HG02798 (cell line): ENCODE measurements around the gene CEP85L.
A peak's percentile ranks its signal among the peaks of the same experiment; 100 is the strongest.

ENCODE experiments used
- ATAC-seq: cut with Tn5 transposase; IDR thresholded peaks from one replicate; pipeline ENCODE4 v1.9.1; 2021; ENCODE audit warnings: mild to moderate bottlenecking; ENCODE audit not compliant: unreplicated experiment, poor library complexity

The CEP85L gene

DNA sequence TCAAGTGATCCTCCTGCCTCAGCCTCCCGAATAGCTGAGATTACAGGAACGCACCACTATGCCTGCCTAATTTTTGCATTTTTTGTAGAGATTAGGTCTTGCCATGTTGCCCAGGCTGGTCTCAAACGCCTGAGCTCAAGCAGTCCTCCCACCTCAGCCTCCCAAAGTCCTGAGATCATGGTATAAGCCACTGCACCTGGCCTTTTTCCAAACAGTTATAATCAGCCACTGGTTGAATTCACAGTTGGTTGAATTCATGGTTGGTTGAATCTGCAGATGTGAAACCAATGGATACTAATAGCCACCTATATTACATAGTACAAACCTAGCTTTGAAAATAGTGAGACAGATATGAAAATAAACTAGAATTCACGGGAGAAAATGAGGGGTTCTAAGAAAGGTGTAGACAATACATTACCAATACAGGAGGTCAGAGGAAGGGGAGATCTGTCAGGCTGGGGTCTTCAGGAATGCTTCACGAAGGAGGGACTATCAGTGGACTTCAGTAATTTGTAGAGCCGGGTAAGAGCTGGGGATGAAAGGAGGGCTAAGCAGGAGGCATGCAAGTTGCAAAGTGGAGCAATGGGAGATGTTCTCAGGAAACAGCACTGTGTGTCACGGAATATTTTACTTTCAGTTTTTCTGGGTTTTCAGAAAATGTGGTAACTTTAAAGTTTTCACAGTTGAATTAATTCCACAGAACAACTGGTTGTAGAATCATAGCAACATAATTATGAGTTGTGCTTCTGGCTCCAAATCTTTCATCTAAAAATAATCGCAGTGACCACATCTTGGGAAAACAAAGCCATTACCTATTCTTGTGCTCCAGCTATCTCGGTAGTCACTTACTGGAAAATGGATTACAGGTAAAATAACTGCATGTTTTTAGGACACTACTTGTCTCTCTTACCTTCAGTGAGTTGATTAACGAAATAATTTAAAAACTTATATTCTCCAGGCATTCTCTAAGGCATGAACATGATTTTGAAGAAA lies 12.9 kb upstream of the CEP85L start:
- ATAC-seq: peak; percentile 47

DNA sequence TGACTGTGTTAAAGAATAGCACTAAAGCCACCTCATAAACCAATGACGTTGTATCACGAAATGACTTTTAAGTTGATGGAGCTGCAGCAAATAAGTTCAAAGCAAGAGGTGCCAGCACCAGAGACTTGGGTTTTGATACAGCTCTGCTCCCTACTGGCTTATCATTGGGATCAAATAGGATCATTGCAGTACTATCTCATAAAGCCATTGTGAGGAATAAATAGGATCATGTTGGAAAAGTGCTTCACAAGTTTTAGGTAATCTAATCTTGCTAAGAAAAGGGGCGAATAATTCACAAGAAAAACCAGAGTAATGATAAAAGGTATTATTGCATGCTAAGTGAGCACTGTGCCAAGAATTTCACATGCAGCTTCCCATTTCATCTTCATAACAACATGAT lies 10.4 kb upstream of the CEP85L start:
- ATAC-seq: no peak

DNA sequence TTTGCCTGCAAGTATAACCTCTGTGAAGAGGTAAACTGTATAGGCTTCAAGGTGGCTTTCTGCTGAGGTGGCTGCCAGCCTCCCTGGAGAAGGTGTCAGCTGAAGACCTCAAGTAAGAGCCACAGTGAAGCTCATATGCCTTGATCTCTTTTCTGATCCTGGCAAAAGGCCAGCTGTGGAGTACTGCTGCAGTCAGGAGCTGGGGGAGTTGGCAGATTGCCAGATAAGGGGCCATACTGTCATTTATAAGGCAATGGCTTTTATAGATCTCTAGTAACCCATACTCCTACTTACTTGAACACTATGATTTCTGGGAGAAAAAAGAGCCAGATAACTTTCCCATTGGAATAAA lies 8.8 kb upstream of the CEP85L start:
- no peak for ATAC-seq

DNA sequence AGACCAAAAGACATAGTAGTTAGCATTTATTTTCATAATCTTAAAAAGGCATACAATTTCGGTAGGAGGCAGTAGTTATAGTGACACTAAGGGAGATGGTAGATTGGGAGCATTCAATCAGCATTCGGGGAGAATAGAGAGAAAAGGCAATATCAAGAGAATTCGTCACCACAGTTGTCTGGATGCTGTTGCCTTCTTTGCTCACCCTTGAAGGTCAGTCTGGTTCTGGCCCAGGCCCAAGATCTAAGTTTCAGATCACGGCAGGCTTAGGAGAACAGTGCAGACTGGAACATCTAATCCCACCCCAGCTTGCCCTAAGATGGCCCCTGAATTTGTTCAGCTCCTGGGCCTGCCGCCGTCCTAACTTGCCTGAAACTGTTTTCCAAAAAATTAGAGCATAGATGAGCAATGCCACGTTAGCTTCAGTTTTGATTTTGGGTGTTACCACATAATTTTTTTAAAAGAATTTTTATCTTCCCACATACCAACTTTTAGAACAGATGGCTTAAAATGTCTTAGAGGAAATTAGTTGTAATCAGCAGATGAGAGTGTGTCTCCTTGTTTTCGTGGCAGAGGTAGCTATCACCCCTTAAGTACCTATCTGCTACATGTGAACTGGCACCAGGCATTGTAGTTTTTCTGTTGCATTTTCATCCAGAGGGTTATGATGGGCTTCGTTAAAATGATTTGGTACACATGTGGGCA lies 8.3 kb upstream of the CEP85L start:
- ATAC-seq: no peak

DNA sequence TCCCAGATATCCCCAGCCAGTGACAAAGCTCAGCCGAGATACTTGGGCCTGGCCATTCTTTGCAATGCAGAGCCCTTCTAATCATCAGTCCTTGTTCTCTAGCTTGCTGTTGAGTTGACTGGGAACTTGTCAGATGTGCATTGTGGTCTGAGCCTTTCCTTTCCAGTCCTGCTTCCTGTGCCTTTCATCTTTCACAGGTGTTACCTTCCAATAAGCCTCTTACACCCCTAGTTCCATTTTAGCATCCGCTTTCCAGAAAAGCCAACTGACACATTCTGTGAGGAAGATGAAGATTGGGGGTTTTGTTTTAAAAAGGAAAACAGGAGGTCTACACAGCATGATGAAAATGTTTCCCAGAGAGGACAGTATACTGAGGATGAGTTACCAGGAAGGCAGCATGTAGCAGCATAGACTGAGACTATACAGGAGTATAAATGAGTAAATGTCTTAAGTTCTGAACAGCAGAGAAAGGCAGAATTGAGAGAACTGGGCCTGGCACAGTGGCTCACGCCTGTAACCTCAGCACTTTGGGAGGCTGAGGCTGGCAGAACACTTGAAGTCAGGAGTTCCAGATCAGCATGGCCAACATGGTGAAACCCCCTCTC lies 5.6 kb upstream of the CEP85L start:
- ATAC-seq: no peak

DNA sequence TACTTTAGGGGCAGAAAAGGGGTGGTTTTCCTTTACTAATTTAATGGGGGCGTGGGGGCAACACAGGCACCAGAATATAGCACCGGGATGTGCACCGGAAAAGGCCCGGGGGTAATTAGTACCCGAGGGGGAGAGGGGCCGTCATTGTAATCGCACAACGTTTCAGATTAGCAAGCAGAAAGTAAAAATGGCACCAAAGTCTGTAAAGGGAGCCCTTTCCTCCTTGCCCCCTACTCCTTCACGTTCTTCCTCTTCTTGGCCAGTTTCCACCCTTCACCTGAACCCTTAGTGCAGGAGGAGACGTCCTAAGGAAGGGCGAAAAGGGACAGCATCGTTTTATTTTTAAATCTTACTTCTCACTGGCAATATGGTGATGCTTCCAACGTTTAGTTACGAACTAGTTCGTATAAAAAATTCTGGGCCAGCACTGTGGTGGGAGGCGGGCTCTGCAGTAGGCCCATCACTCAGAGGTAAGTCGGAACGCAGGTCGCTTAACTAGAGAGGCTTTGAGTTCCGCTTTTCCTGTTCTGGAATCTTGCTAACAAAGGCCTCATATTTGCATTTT lies 742 bp upstream of the CEP85L start:
- ATAC-seq: no peak

DNA sequence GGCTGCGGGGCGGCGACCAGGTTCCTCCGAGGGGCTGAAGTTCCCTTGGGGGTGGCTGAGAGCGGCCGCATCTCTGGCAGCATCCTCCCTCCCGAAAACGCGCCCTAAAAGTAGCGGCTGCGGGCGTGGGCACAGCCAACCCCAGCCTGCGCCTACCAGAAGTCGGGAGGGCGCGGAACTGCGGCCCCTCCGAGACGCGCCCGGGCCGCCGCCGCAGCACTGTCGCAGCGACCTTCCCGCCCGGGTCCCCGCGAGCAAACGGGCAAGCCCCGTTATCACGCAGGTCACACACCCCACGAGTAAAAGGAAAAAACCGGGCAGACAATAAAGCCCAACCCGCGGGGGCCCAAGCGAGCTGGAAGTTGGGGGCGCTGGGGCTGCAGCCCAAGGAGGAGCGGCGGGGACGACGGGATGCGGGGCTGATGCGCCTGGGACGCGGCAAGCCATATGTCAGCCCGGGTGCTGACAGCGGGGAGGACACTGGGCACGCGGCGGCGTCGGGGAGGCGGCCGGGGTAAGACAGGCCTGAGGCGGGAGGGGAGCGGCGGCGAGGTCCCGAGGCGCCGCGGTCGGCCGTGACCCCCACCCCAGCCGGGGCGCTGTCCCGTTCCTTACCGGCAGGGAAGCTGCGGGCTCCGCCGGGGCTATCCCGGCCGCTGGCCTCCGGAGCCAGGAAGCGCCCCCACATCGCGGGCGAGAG lies 659 bp downstream of the CEP85L start:
- ATAC-seq: peak; percentile 43

DNA sequence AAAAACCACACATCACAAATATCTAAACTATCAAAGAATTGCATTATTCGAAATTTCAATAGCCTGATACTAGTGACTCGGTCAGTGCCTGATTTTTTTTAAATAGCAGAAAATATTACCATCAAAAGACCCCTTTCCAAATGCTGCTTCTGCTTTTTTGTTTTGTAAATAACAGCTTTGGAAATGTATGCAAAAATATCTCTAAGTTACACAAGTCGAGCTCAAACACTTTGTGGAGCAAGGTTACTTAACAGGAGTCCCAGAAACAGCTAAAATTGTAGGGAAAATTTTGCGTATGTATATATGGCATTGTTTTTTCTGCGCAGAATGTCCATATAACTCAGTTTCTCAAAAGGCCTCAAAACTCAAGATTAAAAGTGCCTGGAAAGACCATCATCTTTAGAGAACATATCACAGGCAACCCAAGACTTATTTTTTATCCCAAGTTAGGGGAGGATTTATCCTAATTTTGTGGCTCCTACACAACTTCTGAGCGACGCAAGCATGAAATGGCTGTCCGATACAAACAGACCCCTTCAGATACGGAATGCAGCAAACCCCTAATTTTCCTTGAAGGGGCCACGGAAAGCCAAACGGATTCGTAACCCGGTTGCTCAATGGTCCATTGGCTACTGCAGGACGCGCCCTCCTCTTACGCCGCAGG lies 1.3 kb downstream of the CEP85L start:
- no peak for ATAC-seq

DNA sequence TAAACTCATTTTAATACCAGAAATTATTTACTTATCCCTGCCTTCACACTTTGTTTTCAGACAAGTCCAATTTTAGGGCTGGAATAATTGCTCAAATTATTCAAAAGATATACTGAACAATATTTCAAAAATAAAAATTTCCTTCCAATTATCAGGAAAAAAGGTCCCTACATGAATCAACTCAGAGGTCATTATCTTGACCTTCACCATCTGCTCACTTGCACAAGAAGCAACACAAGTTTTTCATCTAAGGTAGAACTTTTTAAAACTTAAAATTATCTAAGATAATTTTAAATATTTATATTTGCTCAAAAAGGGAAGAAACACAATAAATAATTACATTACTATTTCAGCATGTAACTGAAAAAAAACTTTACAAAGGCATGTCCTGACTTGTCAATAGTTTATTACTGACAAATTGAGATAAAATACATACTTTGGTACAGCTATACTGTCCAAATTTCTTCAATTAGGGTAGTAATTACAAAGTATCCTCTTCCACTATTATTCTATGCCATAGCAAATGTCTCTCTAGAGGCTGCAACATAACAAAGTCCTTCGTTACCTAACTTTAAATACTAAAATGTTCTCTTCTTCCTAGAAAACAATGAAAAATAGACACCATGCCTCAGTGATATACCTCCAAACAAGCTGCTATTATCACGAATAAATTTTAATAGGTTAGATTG lies 2.4 kb downstream of the CEP85L start:
- no peak for ATAC-seq

DNA sequence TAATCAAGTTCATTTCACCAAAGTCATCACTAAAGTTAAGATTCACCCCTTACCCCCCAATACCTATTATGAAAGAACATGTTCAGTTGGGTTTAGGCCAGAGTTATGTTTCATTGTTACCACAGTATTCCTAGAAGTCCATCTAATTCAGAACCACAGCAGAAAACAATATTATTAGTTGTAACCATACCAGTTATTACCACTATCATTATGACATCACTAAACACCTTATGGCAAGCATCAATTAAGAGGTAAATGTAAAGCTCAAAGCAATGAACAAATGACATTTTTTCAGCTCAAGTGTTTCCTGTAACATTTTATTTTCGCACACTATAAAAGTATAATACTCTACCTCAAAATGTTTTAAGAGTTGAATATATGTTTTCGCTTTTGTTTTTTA lies 4.4 kb downstream of the CEP85L start:
- ATAC-seq: no peak

DNA sequence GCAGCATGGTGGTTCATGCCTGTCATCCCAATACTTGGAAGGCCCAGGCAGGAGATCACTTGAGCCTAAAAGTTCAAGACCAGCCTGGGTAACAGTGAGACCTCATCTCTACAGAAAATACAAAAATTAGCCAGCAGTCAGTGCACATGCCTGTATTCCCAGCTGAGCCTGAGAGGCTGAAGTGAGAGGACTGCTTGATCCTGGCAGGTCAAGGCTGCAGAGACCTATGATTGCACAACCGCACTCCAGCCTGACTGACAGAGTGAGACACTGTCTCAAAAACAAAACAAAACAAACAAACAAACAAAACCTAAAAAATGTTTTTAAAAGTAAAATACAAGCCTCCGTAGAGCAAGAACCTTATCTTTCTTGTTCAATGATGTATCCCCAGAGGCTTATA lies 6.0 kb downstream of the CEP85L start:
- ATAC-seq: no peak

DNA sequence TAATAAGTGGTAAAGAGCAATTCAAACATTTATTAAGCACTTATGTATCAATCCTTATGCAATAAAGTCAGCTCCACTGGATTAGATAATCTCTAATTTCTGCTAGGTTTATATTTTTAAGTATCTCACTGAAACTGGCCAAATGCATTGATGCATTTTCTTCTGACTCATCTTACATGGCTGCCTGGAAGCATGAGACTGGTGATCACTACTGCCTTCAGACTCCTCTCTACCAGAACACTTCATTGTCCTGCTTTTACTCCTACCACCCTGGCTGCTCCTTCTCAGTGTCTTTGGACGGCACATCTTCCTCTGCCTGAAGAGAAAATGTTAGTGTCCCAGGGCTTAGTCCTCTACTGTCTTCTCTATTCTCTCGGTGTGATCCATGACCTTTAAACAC lies 7.4 kb downstream of the CEP85L start:
- ATAC-seq: no peak

DNA sequence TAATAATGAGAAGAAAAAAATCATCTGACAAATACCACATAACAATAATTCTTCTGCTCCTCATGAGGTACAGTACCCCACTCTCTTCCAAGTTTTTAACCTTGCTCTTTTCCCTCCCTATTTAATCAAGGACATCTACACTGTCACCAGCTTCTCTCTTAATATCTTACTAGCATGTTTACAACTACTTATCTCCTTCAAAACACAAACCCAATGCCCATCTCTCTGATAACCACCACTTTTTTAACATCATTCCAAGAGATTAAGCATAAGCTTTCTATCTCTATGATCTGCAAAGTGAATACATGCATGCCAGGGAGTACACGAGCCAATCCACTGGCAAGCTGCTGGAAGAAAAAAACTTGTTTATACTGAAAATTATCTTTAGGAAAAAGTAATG lies 10.3 kb downstream of the CEP85L start:
- ATAC-seq: no peak

DNA sequence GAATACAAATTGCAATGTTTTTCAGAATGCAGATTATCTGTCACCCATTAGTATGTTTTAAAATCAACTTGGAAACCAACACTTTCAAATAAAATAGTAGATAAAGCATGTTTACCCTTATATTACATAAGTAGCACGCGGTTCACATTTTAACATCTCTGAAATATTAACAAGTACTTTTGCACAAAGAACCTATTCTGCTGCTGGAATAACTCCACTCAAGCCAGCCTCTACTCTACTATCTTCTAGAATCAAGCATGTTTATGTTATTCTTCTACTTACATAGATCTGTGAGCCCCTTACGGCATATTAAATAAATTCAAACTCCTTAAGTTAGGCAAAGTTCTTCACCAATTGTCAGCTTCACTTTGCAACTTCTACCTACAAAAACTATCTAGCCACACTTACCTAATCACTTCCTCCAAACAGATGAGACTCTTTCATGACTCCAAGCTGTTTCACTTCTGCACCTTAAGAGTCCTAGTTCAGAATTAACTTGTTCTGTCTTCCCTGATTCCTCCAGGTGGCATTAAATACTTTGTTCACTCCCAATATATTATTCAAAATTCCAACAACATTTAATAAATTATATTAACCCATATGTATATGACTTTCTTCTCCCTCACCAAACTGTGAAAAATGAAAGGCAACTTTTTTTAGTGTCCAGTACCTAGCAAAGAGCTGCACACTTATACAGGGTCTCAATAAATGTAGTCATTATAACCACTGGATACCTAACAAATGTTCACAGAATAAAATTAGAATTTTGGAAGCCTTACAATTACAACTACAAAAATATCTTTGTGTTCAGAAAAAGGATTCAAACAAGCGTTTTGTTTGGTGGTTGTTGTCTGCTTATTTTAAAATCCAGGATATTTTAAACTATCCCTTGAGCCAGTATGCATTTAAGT lies 12.1 kb downstream of the CEP85L start:
- peak; percentile 86 for ATAC-seq

DNA sequence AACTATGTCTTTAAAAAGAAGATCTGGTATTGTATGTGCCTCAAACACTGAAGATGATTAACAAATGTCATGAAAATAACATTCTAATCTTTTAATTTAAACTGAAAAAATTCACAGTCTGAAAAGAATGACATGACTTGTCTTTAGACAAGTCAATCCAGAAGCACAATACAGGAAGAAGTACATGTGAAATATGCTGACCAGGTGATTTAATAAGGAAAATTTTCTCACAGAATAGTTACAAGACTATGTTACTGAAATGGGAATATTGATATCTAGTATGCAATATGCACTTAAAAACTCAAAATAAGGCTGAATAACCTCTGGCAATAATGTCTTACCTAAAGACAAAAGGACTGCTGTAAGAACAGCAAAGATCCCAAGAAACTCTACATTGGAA lies 13.1 kb downstream of the CEP85L start:
- ATAC-seq: no peak

DNA sequence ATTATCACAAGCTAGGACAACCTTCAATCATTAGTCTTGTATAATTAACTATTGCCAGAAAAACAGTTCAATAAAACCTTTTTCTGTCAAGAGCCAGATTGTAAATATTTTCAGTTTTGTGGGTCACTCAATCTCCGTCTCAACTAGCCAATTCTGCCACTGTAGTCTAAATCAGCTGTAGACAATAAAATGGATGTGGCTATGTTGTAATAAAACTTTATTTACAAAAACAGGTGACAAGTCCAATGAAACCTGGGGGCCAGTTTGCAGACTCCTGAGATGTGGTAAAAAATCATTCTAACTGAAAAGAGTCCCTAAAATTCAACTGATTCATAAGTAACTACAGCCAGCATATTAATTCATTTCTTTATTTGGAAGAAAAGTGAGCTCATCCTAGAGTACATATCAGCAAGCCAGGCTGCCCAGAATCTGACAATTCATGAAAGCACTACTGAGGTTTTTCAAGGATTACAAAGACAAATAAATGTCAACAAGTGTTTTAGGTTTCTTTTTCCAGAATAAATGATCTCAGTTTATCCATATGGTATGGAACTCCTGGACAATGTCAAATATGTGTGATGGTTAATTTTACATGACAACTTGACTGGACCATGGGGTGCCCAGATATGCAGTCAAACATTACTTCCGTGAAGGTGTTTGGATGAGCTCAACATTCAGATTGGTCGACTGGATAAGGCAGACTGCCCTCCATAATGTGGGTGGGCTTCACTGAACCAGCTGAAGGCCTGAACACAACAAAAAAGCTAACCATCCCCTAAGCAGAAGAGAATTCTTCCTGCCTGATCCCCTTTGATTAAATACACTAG lies 15.3 kb downstream of the CEP85L start:
- ATAC-seq: no peak

DNA sequence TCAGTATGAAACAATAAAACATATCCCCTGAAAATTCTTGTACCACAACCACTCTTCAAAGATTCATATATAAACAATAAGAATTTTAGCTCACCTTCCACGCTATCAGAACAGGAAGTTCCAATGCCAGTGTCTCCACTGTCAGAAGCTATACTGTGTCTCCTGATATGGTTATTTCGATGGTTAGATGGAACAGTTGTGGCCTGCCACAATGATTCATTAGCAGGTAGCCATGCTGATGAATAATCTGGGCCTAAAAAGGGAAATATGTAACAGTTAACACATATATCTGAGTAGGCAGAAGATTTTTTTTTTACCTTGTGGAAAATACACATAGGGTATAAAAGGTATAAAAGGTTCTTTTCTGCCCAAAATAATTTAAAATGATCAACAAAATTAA lies 19.0 kb downstream of the CEP85L start:
- ATAC-seq: no peak
